KOPT-K1 (cell line): ENCODE data around the gene TMEM18.
"Not testable (repeated sequence)": the region's sequence is repeated elsewhere in the genome, so short reads cannot be mapped to it uniquely, and the experiment has no call there.

ENCODE experiments used
- H3K27ac ChIP-seq: fragments of 200-600 bp; sonication (generic); 2 replicates; pipeline ENCODE4 v1.5.1; 2016; ENCODE audit warnings: antibody characterized with exemption, mild to moderate bottlenecking, low read depth, low read length; ENCODE audit not compliant: poor library complexity, severe bottlenecking
- H3K36me3 ChIP-seq: fragments of 200-600 bp; sonication (generic); 2 replicates; pipeline ENCODE4 v1.5.1; 2017; ENCODE audit warnings: antibody characterized with exemption, mild to moderate bottlenecking, low read length, moderate library complexity; ENCODE audit not compliant: insufficient read depth
- H3K9me3 ChIP-seq: fragments of 200-600 bp; sonication (generic); 2 replicates; pipeline ENCODE4 v1.5.1; 2017; ENCODE audit warnings: antibody characterized with exemption, low read length, mild to moderate bottlenecking; ENCODE audit not compliant: insufficient read depth, poor library complexity, severe bottlenecking

The TMEM18 gene

GRCh38 chr2:684913-685312, 7.7 kb upstream of the TMEM18 start:
- H3K27ac ChIP-seq, H3K36me3 ChIP-seq: not testable (repeated sequence)
- peaks cover 43% of the 10 kb centered on the region for H3K9me3 ChIP-seq

- Histone ChIP-seq H3K9me3 (peaks cover 42% of the 10 kb centered on the region), H3K36me3 (no peaks in the 10 kb centered on the region), H3K27ac (no peak overlapping the region)
These were observed 5.0 kb upstream of the TMEM18 start for GRCh38 chr2:682226-682625.

GRCh38 chr2:681312-681711, 4.1 kb upstream of the TMEM18 start:
- H3K36me3 ChIP-seq = no peaks in the 10 kb centered on the region
- H3K27ac ChIP-seq = no peak overlapping the region
- peaks cover 33% of the 10 kb centered on the region for H3K9me3 ChIP-seq

- H3K36me3 ChIP-seq = peaks cover 3% of the 10 kb centered on the region
- H3K9me3 ChIP-seq = peaks cover 25% of the 10 kb centered on the region
- no peak overlapping the region for H3K27ac ChIP-seq
These were observed 3.3 kb upstream of the TMEM18 start for GRCh38 chr2:680496-680895.

- H3K36me3 ChIP-seq = peaks cover 18% of the 10 kb centered on the region
- H3K27ac ChIP-seq = no peak overlapping the region
- peaks cover 9% of the 10 kb centered on the region for H3K9me3 ChIP-seq
These were observed 1.8 kb upstream of the TMEM18 start for GRCh38 chr2:678964-679363.

- Histone ChIP-seq H3K36me3 (peaks cover 27% of the 10 kb centered on the region), H3K9me3 (peaks cover 1% of the 10 kb centered on the region), H3K27ac (peak overlapping the region; percentile 98)
These were observed 849 bp upstream of the TMEM18 start for GRCh38 chr2:677959-678550.

- H3K27ac ChIP-seq = peak overlapping the region; percentile 98
These were observed 555 bp downstream of the TMEM18 start for GRCh38 chr2:676647-677055.

GRCh38 chr2:675982-676646, 1.1 kb downstream of the TMEM18 start:
- peak overlapping the region; percentile 98 for H3K27ac ChIP-seq
- peaks cover 44% of the 10 kb centered on the region for H3K36me3 ChIP-seq
- no peaks in the 10 kb centered on the region for H3K9me3 ChIP-seq

More at GRCh38 chr2:676647-677055, 555 bp downstream of the TMEM18 start:
- Histone ChIP-seq H3K36me3 (peaks cover 41% of the 10 kb centered on the region), H3K9me3 (no peaks in the 10 kb centered on the region)

GRCh38 chr2:675460-675859, 1.7 kb downstream of the TMEM18 start:
- Histone ChIP-seq H3K9me3 (no peaks in the 10 kb centered on the region), H3K27ac (peak overlapping the region; percentile 98), H3K36me3 (peaks cover 51% of the 10 kb centered on the region)

GRCh38 chr2:675051-675450, 2.2 kb downstream of the TMEM18 start:
- no peaks in the 10 kb centered on the region for H3K9me3 ChIP-seq
- peak overlapping the region; percentile 98 for H3K27ac ChIP-seq
- peaks cover 55% of the 10 kb centered on the region for H3K36me3 ChIP-seq

- Histone ChIP-seq H3K9me3 (no peaks in the 10 kb centered on the region), H3K27ac (peak overlapping the region; percentile 98), H3K36me3 (peaks cover 61% of the 10 kb centered on the region)
These were observed 2.8 kb downstream of the TMEM18 start for GRCh38 chr2:674321-674985.

GRCh38 chr2:673615-674320, 3.4 kb downstream of the TMEM18 start:
- Histone ChIP-seq H3K9me3 (no peaks in the 10 kb centered on the region), H3K36me3 (peaks cover 68% of the 10 kb centered on the region), H3K27ac (peak overlapping the region; percentile 98)

GRCh38 chr2:673016-673415, 4.2 kb downstream of the TMEM18 start:
- Histone ChIP-seq H3K27ac (no peak overlapping the region), H3K36me3 (peaks cover 75% of the 10 kb centered on the region), H3K9me3 (peaks cover 3% of the 10 kb centered on the region)

GRCh38 chr2:672606-672905, 4.7 kb downstream of the TMEM18 start:
- no peak overlapping the region for H3K27ac ChIP-seq
- peaks cover 80% of the 10 kb centered on the region for H3K36me3 ChIP-seq
- H3K9me3 ChIP-seq = peaks cover 8% of the 10 kb centered on the region
